ENCODE data around the gene VAC14.

The VAC14 gene

GRCh38 chr16:70694088-70694867 lies 106.7 kb downstream of the VAC14 start:
- in situ Hi-C loops (cut with MboI; ENCODE audit: low sequenced_read_pairs): no loop called here

DNA sequence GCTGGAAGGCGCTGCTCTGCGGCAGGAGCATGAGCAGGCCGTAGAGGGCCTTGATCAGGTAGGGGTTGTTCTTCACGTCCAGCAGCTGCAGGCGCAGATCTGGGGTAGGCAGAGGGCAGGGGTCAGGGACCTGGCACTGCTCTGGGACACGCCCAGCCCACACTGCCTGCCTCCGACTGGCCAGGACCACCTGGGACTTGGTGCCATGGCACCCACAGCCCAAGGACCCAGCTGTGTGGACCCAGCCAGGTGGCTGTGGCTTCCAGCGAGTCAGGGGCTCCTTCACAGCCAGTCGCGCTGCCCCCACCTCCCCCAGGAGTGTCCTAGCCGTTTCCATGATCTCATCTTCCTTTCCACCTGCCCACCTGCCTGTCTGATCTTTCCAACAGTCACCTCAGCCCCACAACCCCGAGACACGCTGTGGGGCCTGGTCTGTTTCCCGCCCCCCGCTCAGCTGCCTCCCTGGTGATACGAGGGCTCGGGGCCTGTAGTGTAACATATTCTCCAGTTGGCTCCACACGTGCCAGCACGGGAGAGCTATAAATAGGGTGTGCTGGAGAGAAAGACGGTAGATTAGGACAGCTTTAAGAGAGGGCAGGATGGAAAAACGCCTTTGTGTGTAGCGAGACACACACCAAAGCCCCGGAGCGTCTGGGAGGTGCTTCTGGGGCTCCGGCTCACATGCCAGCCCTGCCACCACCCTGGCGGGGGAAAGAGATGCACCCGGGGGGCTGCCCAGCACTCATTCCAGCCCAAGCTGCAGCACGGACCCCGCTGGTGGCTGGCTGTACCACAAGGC lies 107.9 kb downstream of the VAC14 start:
- in situ Hi-C loops (cut with MboI; ENCODE audit: low sequenced_read_pairs): no loop called here

- in situ Hi-C loops (cut with MboI; ENCODE audit: low sequenced_read_pairs): no loop called here
Measured at GRCh38 chr16:70692130-70692872, 108.7 kb downstream of the VAC14 start.

DNA sequence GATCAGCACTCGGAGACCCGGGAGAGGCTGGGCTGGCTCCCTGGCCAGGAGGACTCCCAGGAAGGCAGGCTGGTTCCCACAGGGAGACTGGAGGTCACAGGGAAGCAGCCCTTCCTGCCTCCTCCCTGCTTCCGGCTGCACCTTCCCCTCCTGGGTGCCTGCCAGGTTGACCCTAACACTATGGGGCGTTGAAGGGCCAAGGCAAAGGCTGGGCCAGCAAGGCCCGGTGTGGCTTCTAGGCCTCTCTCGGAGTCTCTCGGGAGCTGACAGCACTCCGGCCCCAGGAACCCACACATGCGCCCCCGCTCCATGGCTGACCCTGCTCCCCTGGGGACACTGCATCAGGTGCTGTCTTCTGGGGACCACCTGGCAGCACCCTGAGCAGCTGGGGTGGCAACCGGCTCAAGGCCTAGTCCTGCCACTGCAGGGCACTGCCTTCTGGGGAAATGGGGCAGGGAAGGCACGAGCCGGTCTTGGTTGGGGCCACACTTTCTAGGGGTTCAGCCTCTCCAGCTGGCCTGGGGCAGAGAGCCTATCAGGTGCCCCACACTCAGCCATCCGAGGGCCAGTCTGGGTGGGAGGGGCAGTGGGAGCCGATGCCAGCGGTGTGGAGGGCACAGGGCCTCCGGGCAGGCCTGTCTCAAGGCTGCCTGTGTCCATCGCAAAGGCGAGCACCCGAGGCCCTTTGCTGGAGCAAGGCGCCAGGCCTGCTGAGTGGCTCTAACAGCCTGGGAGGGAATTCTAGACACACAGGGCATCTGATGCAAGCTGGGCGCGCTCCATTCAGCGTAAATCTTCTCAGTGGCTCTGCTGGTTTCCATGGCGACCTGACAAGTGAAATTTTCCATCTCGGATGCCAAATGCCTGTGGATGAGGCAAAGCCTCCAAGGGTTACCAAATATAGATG lies 109.5 kb downstream of the VAC14 start:
- in situ Hi-C loops (cut with MboI; ENCODE audit: low sequenced_read_pairs): no loop called here

- in situ Hi-C loops (cut with MboI; ENCODE audit: low sequenced_read_pairs): no loop called here
Measured at GRCh38 chr16:70689970-70690891, 110.7 kb downstream of the VAC14 start.

GRCh38 chr16:70689035-70689969 lies 111.7 kb downstream of the VAC14 start:
- in situ Hi-C loops (cut with MboI; ENCODE audit: low sequenced_read_pairs): no loop called here

DNA sequence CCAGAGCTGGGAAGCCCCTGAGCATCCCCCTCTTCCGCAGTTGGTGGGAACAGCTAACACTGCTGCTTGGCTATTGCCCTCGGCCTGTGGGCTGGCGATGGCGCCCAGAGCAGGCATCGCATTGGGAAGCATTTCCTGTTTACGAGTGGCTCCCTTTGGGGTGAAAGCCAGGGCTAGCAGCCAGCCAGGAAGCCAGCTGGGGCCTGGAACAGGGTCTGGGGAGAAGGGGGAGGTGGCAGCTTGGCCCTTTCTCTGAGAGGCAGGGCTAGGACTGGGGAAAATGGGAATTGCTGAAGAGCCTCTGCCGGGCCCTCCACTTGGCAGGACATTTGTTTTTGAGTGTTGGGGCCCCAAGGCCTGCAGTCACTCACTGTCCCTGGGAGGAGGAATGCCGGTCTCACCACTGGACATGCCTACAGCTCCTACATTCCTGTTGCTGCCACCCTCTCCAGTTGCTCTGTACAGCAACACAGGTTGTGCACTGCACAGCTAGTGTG lies 112.7 kb downstream of the VAC14 start:
- in situ Hi-C loops (cut with MboI; ENCODE audit: low sequenced_read_pairs): no loop called here

- in situ Hi-C loops (cut with MboI; ENCODE audit: low sequenced_read_pairs): no loop called here
Measured at GRCh38 chr16:70687671-70688245, 113.2 kb downstream of the VAC14 start.

- in situ Hi-C loops (cut with MboI; ENCODE audit: low sequenced_read_pairs): no loop called here
Measured at GRCh38 chr16:70687102-70687511, 113.9 kb downstream of the VAC14 start.

DNA sequence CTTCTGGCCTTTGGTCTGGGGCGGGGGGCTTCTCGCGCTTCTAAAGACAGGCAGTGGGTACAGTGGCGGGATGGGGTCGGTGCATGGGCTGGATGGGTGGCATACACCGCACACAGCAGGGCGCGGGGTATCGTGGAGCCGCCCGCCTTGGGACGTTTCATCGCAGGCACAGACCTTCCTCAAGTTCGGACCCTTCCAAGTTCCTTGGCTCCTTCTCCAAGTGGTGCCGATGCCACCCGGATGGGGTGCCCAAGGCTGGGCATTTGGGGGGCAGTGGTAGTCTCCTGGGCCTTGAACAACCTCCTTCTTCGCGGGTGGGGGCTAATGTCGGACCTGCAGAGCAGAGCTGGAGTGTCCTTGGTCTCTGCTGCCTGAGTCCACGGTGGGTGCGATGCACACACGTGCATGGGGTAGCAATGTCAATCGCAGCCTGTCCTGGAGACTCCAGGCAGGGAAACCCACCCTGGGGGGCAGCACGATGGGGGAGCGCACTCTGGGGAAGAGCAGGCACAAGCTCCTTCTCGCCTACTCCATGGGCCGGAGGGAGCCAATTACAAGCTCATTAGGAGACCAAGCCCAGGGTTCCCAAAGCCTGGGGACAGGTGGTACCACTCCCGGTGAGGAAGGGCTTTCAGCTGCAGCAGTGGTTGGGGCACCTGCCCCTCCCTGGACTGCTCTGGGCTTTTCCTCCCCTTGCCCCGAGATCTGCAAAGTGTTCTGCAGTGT lies 114.4 kb downstream of the VAC14 start:
- in situ Hi-C loops (cut with MboI; ENCODE audit: low sequenced_read_pairs): no loop called here

GRCh38 chr16:70685938-70686375 lies 115.0 kb downstream of the VAC14 start, which contains the start of gene MTSS2:
MTSS2 (minus strand) TSS chr16:70686053; CDS start chr16:70685791, 262 bp downstream.
- in situ Hi-C loops (cut with MboI; ENCODE audit: low sequenced_read_pairs): no loop called here

DNA sequence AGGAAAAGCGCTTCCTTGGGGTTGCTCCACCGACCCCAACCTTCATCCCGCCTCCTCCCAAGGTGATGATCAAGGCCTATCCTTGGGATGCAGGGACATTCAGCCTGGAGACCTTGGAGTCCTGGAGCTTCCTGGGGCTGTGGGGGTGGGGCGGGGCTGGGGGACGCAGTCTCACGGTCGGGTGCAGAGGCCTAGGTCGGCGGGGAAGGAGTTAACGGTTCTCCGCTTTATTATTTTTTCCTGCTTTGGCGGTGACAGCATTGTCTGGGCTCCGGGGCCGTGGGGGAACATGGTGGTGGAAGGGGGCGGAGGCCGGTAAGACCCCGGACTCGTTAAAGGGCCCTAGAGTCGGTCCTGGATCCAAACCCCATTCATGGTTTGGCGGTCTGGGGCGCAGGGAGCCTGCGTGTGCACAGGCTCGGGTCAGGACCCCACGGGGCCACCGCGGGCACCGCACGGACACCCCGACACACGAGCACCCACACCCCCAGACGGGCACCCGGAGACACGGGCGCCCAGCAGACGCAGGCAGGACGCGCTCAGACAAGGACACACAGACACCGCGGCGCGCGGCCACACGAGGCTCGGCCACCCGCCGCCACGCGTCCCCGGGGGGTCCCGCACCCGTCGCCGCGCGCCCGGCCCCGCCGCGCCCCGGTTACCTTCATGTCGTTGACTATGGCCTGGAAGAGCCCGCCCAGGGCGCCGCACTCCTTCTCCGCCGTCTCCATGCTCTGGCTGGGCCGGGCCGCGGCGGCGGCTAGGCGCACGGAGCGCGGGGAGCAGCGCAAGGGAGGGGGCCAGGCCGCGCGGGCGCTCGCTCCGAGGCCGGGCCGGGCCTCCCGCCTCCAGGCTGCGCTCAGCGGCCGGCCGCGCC lies 115.7 kb downstream of the VAC14 start:
- in situ Hi-C loops (cut with MboI; ENCODE audit: low sequenced_read_pairs): no loop called here

GRCh38 chr16:70684146-70685060 lies 116.6 kb downstream of the VAC14 start:
- in situ Hi-C loops (cut with MboI; ENCODE audit: low sequenced_read_pairs): no loop called here

- in situ Hi-C loops (cut with MboI; ENCODE audit: low sequenced_read_pairs): no loop called here
Measured at GRCh38 chr16:70683146-70683944, 117.6 kb downstream of the VAC14 start.
